ENCODE measurements around the gene NFE2L3.

Gene NFE2L3, protein sequence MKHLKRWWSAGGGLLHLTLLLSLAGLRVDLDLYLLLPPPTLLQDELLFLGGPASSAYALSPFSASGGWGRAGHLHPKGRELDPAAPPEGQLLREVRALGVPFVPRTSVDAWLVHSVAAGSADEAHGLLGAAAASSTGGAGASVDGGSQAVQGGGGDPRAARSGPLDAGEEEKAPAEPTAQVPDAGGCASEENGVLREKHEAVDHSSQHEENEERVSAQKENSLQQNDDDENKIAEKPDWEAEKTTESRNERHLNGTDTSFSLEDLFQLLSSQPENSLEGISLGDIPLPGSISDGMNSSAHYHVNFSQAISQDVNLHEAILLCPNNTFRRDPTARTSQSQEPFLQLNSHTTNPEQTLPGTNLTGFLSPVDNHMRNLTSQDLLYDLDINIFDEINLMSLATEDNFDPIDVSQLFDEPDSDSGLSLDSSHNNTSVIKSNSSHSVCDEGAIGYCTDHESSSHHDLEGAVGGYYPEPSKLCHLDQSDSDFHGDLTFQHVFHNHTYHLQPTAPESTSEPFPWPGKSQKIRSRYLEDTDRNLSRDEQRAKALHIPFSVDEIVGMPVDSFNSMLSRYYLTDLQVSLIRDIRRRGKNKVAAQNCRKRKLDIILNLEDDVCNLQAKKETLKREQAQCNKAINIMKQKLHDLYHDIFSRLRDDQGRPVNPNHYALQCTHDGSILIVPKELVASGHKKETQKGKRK

GRCh38 chr7:26151953-26152781, at the start of gene NFE2L3:
NFE2L3 (plus strand) TSS chr7:26152198; CDS start chr7:26152499, 301 bp downstream.
- FAIRE-seq (no peak), DNase-seq (ENCODE audit: insufficient read length, low spot score) (peak; percentile 55)

GRCh38 chr7:26103596-26103995, 48.4 kb upstream of the NFE2L3 start:
- FAIRE-seq: no peak

More at GRCh38 chr7:26151953-26152781, at the start of gene NFE2L3:
- TF ChIP-seq, protein P1, sequence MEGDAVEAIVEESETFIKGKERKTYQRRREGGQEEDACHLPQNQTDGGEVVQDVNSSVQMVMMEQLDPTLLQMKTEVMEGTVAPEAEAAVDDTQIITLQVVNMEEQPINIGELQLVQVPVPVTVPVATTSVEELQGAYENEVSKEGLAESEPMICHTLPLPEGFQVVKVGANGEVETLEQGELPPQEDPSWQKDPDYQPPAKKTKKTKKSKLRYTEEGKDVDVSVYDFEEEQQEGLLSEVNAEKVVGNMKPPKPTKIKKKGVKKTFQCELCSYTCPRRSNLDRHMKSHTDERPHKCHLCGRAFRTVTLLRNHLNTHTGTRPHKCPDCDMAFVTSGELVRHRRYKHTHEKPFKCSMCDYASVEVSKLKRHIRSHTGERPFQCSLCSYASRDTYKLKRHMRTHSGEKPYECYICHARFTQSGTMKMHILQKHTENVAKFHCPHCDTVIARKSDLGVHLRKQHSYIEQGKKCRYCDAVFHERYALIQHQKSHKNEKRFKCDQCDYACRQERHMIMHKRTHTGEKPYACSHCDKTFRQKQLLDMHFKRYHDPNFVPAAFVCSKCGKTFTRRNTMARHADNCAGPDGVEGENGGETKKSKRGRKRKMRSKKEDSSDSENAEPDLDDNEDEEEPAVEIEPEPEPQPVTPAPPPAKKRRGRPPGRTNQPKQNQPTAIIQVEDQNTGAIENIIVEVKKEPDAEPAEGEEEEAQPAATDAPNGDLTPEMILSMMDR (IDR thresholded peaks at IDR 0.05; ENCODE audit: insufficient read depth, missing control alignments): peak; percentile 3

DNA sequence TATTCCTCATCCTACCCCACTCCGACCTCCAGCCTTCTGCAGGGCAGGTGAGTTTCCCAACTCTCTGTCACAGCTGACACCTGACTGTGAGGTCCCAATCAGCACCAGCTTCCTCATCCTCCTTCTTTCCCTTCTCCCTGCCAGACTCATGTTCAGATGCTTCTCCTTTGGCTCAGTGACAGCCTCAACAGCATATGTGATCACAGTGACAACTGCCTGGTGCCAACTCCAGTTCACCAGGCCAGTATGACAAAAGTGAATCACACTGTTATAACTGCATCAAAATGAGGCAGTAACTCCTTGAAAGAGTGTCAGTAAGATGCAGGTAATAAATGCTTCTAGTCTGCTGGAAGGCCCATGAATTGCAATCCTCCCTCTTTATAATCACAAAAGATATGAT, 46.8 kb upstream of the NFE2L3 start:
- DNase-seq (ENCODE audit: insufficient read length, low spot score) (no peak), FAIRE-seq (no peak)
- TF ChIP-seq, protein P1 (IDR thresholded peaks at IDR 0.05; ENCODE audit: insufficient read depth, missing control alignments): no peak

More at GRCh38 chr7:26103596-26103995, 48.4 kb upstream of the NFE2L3 start:
- TF ChIP-seq, protein P1 (IDR thresholded peaks at IDR 0.05; ENCODE audit: insufficient read depth, missing control alignments): no peak
- no peak for DNase-seq (ENCODE audit: insufficient read length, low spot score)

DNA sequence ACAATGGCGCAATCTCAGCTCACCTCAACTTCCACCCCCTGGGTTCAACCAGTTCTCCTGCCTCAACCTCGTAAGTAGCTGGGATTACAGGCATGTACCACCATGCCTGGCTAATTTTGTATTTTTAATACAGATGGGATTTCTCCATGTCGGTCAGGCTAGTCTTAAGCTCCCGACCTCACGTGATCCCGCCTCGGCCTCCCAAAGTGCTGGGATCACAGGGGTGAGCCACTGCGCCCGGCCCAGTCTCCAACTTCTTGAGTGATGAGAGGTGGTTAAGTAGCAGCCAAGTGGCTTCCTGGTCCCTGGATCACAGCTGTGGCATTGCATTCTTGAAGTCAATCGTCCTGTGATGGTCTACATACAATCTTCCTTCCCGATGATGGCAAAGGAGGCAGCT, 46.1 kb upstream of the NFE2L3 start:
- TF ChIP-seq, protein P1 (IDR thresholded peaks at IDR 0.05; ENCODE audit: insufficient read depth, missing control alignments): no peak
- FAIRE-seq (no peak), DNase-seq (ENCODE audit: insufficient read length, low spot score) (no peak)

DNA sequence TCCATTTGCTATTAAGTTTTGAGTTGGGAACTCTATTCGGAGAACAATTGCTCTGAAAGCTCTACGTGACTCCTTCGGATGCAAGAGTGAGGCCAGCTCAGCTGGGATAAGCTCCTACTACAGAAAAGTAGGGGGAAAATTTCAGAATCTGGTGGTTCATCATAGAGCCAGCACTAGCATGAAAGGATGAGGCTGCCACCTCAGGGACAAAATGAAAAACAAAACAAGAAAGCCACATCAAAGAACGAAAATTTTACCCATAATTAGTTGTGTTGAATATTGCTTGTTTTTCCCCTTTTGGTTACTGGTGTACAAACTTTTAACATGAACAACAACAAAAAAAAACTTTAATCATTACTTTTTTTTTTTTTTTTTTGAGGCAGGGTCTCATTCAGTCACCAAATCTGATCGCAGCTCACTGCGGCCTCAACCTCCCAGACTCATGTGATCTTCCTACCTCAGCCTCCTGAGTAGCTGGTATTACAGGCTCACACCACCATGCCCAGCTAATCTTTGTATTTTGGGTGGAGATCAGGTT, 39.7 kb upstream of the NFE2L3 start:
- FAIRE-seq (no peak), DNase-seq (ENCODE audit: insufficient read length, low spot score) (no peak)
- TF ChIP-seq, protein P1 (IDR thresholded peaks at IDR 0.05; ENCODE audit: insufficient read depth, missing control alignments): no peak

GRCh38 chr7:26115650-26116049, 36.3 kb upstream of the NFE2L3 start:
- DNase-seq (ENCODE audit: insufficient read length, low spot score): no peak
- TF ChIP-seq, protein P1 (IDR thresholded peaks at IDR 0.05; ENCODE audit: insufficient read depth, missing control alignments): no peak
- no peak for FAIRE-seq
